Epithelial cell of proximal tubule (primary cell): ENCODE measurements around the gene CDC42BPA. TPM values are rescaled to one million over a fixed set of nuclear protein-coding genes. Genes with fewer than 3 reads are reported as not detected.

Experiments
- DNase-seq: peaks from one replicate; pipeline ENCODE4 v3.0.0-alpha.2; 2011; ENCODE audit warnings: low read depth
- H3K4me3 ChIP-seq: 2 replicates; pipeline ENCODE4 v1.5.1; 2011; ENCODE audit warnings: low read depth, mild to moderate bottlenecking, low read length
- total RNA-seq: library from RNA; depleted of rRNA; stranded (reverse); fragments of >200 nt; gene quantifications from 2 replicates; pipeline ENCODE4 v1.2.3, GENCODE V29; 2015
- TF ChIP-seq, protein P1 (sequence below): conservative IDR thresholded peaks from 2 replicates; pipeline ENCODE4 v1.5.1; 2012; ENCODE audit warnings: low read depth, mild to moderate bottlenecking, low read length

Gene CDC42BPA
- total RNA-seq, 1 donor from 2014 or later, result 15.6 TPM

DNA sequence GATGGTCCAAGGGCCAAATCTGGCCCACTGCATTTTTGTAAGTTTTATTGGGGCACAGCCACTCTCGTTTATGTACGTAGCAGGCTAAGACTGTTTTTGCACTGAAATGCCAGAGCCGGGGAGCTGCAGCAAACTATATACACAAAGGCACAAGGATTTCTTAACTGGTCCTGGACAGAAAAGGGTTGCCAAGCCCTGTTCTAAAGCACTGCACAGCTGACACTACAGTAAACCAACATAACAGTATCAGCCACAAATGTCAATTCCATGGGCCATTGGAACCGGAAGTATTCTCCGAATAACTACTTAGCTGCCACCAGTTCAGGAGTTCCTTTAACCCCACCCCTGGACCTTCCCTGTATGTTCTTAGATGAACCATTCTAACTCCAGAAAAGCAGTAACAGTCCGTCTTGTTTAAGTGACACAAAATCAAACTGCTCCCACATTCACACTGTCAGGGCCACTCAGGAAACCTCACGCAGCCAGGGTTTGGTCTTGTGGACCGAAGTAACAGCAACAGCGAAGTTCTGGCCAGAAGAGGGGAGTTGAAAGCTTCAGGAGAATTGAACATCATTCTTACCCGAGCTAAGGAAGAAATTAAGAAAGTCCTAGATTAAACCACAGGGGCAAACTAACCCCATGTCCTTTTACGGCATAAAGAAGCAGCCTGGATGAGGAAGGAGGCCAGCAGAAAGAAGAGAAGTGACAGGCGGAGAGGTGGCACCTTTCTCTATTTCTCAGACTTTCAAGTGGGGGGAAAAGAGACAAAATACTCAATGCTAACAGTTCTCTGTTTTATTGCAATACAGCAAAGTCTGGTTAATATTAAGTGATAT is 329.0 kb downstream of the CDC42BPA start:
- DNase-seq, result no peak
- TF ChIP-seq, protein P1, sequence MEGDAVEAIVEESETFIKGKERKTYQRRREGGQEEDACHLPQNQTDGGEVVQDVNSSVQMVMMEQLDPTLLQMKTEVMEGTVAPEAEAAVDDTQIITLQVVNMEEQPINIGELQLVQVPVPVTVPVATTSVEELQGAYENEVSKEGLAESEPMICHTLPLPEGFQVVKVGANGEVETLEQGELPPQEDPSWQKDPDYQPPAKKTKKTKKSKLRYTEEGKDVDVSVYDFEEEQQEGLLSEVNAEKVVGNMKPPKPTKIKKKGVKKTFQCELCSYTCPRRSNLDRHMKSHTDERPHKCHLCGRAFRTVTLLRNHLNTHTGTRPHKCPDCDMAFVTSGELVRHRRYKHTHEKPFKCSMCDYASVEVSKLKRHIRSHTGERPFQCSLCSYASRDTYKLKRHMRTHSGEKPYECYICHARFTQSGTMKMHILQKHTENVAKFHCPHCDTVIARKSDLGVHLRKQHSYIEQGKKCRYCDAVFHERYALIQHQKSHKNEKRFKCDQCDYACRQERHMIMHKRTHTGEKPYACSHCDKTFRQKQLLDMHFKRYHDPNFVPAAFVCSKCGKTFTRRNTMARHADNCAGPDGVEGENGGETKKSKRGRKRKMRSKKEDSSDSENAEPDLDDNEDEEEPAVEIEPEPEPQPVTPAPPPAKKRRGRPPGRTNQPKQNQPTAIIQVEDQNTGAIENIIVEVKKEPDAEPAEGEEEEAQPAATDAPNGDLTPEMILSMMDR, result no peak
- no peak overlapping the region for H3K4me3 ChIP-seq

DNA sequence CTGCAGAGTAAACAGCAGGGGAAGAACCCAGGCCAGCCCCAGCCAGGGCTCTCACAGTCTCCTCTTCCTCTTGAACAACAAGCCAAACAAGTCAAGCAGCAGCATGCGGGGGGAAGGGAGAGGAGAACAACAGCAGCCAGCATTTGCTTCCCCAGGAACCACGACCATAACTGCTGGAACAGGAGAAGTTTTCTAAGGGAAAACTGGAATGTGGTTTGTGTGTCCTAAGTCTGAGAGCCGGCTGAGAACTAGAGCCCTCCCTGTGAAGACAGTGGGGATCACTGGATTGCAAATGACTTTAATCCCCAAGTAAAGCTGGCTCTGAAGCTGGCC is 330.0 kb downstream of the CDC42BPA start:
- TF ChIP-seq, protein P1, result no peak
- H3K4me3 ChIP-seq, result no peak overlapping the region
- DNase-seq, result no peak

DNA sequence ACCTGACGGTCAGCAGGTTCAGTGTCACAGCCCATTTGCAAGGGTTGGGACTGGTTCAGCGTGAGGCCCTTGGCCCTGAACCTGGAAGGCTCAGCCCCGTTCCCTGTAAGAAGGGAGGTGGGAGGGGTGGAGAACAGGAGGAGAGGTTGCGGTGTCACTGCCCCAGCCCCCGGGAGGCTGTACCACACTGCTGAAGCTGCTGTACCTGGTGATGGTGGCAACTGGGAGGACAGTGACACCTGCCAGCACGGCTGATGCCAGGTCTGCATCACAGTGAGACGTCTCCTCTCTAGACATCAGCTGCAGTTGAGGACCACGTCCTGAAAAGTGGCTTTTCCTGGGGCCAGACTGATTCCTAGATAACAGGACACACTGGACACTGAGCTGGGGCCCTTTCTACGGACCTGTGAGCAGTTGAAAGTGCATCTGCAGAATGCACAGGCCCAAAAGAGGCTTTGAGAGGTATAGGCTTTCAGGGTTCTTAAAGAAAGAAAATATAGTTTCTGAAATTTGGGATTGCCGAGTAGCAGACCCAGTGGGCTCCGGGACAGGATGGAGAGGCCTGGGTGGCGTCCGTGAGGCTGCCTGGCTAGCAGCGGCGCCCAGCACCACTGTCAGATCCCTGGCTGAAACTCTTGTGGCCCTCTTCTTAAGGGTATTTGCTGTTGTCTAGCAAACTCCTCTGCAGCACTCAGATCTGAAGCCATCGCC is 330.5 kb downstream of the CDC42BPA start:
- no peak for DNase-seq

DNA sequence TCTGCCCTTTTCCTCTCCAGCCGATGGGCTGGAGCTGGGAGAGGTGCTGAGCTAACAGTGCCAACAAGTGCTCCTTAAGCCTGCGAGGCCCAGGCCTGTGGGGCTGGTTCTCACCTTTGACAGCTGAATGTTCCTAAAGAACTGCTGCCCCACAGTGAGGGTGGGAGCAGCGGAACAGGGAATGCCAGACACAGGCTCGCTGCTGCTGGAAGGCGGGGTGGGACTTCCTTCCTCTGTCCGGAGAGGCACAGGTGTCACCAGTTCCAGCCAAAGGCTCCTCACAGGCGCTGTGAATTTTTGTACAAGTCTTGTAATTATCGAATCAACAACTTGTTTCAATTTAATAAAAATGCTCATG is 331.1 kb downstream of the CDC42BPA start:
- TF ChIP-seq, protein P1, result no peak

More for the DNA sequence above, 330.5 kb downstream of the CDC42BPA start:
- H3K4me3 ChIP-seq, result no peak overlapping the region
- TF ChIP-seq, protein P1, result no peak

DNA sequence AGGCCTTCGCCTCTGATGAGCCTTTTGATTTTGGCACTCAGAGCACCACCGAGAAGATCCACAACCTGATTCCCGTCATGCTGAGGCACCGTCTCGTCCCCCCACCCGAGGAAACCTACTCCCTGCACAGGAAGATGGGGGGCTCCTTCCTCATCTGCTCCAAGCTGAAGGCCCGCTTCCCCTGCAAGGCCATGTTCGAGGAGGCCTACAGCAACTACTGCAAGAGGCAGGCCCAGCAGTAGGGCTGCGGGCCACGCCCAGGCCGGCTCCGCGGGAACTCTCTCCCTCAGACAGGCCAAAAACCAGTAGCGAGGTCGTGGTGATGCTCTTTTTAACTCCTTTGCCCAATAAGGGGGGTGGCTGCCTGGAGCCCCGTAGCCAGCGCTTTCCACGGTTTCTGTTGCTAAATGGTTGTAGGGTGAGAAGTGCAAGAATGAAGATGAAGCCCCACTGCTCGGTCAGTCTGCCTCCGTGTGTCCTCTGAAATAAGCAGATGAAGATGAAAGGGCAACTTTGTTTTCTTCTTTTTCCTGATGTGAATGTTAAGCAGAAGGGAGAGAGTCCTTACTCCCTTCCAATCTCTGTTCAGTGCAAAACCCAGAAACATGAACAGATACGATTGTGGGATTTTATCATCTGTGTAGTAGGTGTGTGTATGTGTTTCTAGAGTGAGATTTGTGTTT is 331.7 kb downstream of the CDC42BPA start:
- TF ChIP-seq, protein P1, result no peak
- no peak overlapping the region for H3K4me3 ChIP-seq
- no peak for DNase-seq

More for the DNA sequence above, 331.1 kb downstream of the CDC42BPA start:
- no peak for DNase-seq
- H3K4me3 ChIP-seq, result no peak overlapping the region

DNA sequence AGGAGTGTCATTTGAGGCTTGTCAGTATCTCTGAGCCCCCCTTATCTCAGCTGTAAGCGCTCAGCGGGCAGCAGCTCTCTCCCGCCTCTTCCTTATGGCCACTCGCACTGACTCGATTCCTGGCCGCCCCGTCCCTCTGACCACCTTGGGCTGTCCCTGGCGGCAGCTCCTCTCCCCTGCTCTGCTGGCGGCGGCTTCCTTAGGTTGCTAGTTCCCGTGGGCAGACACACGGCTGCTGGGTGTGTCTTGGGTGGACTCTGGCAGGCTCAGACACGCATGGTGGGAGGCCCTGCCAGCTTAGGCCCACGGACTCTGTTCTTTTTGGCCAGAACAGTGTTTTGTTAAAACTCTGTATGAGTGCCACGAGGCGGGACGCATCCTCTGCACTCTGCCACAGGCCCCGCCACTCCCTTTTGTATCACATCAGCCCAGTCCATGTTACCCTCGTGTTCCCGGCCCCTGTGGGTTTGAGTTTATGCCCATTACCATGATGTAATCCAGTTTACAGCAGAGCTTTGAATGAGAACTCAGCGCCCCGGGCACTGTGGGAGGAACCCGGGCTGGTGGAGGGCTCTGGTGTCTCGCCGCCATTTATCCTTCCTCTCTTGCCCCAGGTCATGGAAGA is 332.3 kb downstream of the CDC42BPA start:
- no peak overlapping the region for H3K4me3 ChIP-seq
- DNase-seq, result no peak
- TF ChIP-seq, protein P1, result no peak
